OCI-LY3 (cell line): ENCODE results near the gene S100P.

Experiments
- H2AFZ ChIP-seq: fragments of 200-600, 300-600 bp; shearing (Covaris generic); 2 replicates; pipeline ENCODE4 v1.6.0; 2014; ENCODE audit warnings: antibody characterized with exemption, low read depth, low read length
- H3K27ac ChIP-seq: fragments of 200-600, 300-600 bp; sonication (generic); 2 replicates; pipeline ENCODE4 v1.5.1; 2014; ENCODE audit warnings: mild to moderate bottlenecking, low read length, moderate library complexity, mixed read lengths
- H3K27me3 ChIP-seq: fragments of 200-600, 300-600 bp; sonication (generic); 2 replicates; pipeline ENCODE4 v1.6.1; 2014; ENCODE audit warnings: low read depth, low read length, mixed read lengths
- H3K36me3 ChIP-seq: fragments of 200-600, 300-600 bp; sonication (generic); replicated peaks from 2 replicates; pipeline ENCODE3; 2014; ENCODE audit warnings: low read depth, low read length, mixed read lengths
- H3K4me1 ChIP-seq: fragments of 300-600, 200-600 bp; sonication (generic); 2 replicates; pipeline ENCODE4 v1.6.1; 2014; ENCODE audit warnings: low read length, mixed read lengths
- H3K4me2 ChIP-seq: fragments of 200-600, 300-600 bp; sonication (generic); 2 replicates; pipeline ENCODE4 v1.6.1; 2014; ENCODE audit warnings: low read length, mixed read lengths
- H3K4me3 ChIP-seq: fragments of 300-600, 200-600 bp; sonication (generic); 2 replicates; pipeline ENCODE4 v1.5.1; 2014; ENCODE audit warnings: antibody characterized with exemption, mild to moderate bottlenecking, low read length, moderate library complexity
- H3K79me2 ChIP-seq: fragments of 300-600, 200-600 bp; shearing (Covaris generic); 2 replicates; pipeline ENCODE4 v1.6.1; 2014; ENCODE audit warnings: mild to moderate bottlenecking, low read length, mixed read lengths
- H3K9ac ChIP-seq: fragments of 300-600, 200-600 bp; shearing (Covaris generic); 2 replicates; pipeline ENCODE4 v1.6.0; 2014; ENCODE audit warnings: mild to moderate bottlenecking, low read length, moderate library complexity
- H3K9me3 ChIP-seq: fragments of 200-600, 300-600 bp; shearing (Covaris generic); 2 replicates; pipeline ENCODE4 v1.6.1; 2014; ENCODE audit warnings: low read length, mixed read lengths; ENCODE audit not compliant: insufficient read depth
- H4K20me1 ChIP-seq: fragments of 200-600, 300-600 bp; sonication (generic); 2 replicates; pipeline ENCODE4 v1.6.1; 2016; ENCODE audit warnings: low read length, mixed read lengths; ENCODE audit not compliant: insufficient read depth
- EZH2phosphoT487 ChIP-seq: fragments of 200-600 bp; shearing (Covaris generic); IDR thresholded peaks from 2 replicates; pipeline ENCODE4 v1.6.1; 2018; ENCODE audit warnings: antibody characterized with exemption, mixed run types, low read depth
- TF ChIP-seq, protein P1 (sequence below): fragments of 200-600, 300-600 bp; sonication (generic); IDR thresholded peaks from 2 replicates; pipeline ENCODE4 v1.5.1; 2014; ENCODE audit warnings: antibody characterized with exemption, low read length, low read depth

The S100P gene

GRCh38 chr4:6660430-6660829 lies 33.2 kb upstream of the S100P start:
- no peaks in the 10 kb centered on the region for H3K36me3 ChIP-seq
- TF ChIP-seq EZH2phosphoT487: no peak
- TF ChIP-seq, protein P1, sequence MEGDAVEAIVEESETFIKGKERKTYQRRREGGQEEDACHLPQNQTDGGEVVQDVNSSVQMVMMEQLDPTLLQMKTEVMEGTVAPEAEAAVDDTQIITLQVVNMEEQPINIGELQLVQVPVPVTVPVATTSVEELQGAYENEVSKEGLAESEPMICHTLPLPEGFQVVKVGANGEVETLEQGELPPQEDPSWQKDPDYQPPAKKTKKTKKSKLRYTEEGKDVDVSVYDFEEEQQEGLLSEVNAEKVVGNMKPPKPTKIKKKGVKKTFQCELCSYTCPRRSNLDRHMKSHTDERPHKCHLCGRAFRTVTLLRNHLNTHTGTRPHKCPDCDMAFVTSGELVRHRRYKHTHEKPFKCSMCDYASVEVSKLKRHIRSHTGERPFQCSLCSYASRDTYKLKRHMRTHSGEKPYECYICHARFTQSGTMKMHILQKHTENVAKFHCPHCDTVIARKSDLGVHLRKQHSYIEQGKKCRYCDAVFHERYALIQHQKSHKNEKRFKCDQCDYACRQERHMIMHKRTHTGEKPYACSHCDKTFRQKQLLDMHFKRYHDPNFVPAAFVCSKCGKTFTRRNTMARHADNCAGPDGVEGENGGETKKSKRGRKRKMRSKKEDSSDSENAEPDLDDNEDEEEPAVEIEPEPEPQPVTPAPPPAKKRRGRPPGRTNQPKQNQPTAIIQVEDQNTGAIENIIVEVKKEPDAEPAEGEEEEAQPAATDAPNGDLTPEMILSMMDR: no peak
- H3K9ac ChIP-seq: no peak overlapping the region
- H4K20me1 ChIP-seq: no peaks in the 10 kb centered on the region
- no peak overlapping the region for H3K27ac ChIP-seq
- no peak overlapping the region for H2AFZ ChIP-seq
- no peaks in the 10 kb centered on the region for H3K79me2 ChIP-seq
- no peaks in the 10 kb centered on the region for H3K4me1 ChIP-seq
- H3K4me2 ChIP-seq: no peak overlapping the region
- H3K4me3 ChIP-seq: no peak overlapping the region
- H3K27me3 ChIP-seq: peaks cover 4% of the 10 kb centered on the region; the same call in 1 of the 2 replicates
- H3K9me3 ChIP-seq: no peaks in the 10 kb centered on the region

GRCh38 chr4:6662591-6662990 lies 31.1 kb upstream of the S100P start:
- H4K20me1 ChIP-seq: no peaks in the 10 kb centered on the region
- H3K4me3 ChIP-seq: no peak overlapping the region
- TF ChIP-seq, protein P1: no peak
- TF ChIP-seq EZH2phosphoT487: no peak
- H3K27ac ChIP-seq: no peak overlapping the region
- H3K4me1 ChIP-seq: no peaks in the 10 kb centered on the region
- H3K9me3 ChIP-seq: no peaks in the 10 kb centered on the region
- H3K79me2 ChIP-seq: no peaks in the 10 kb centered on the region
- no peak overlapping the region for H3K9ac ChIP-seq
- no peaks in the 10 kb centered on the region for H3K36me3 ChIP-seq
- no peak overlapping the region for H2AFZ ChIP-seq
- H3K27me3 ChIP-seq: peaks cover 4% of the 10 kb centered on the region; the same call in 1 of the 2 replicates
- no peak overlapping the region for H3K4me2 ChIP-seq

DNA sequence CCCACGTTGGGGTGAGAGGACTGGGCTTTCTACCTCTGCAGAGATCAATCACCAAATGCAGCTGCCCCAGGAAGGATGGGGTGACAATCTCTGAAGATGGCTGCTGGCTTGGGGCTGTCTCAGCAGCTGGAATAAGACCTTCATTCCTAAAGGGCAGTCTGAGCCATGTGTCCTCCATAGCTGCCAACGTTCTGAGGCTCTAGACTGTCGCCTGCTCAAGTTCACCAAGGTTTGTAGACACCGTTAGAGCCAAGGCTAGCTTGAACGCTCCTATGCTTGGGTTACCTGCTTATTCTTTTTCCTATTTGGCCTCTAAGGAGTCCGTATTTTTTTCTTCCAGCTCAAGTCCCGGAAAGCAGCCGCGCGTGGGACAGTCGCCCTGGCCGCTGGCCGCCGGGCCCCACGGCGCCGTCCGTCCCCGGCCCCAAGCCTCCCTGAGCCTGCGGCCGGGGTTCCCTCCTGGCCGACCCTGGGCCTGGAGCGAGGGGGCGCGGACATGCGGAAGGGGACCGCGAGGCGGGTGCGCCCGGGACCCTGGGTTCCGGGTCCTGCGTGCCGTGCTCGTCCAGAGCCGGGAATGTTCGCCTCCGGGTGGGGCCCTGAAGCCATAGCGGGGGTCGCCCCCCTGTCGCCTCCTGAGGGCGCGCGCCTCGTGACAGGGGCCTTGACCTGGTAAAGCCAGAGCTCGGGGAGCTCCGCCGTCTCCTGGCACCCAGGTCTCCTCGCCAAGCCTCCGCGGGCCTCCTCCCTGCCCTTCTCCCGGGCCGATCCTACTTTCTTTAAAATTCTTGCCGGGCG lies 29.9 kb upstream of the S100P start:
- Histone ChIP-seq H3K4me3 (no peak overlapping the region), H3K9ac (no peak overlapping the region), H3K4me2 (no peak overlapping the region), H3K79me2 (no peaks in the 10 kb centered on the region), H3K27ac (no peak overlapping the region), H3K4me1 (no peaks in the 10 kb centered on the region), H3K36me3 (no peaks in the 10 kb centered on the region), H2AFZ (no peak overlapping the region), H3K9me3 (no peaks in the 10 kb centered on the region), H3K27me3 (peaks cover 4% of the 10 kb centered on the region; the same call in 1 of the 2 replicates), H4K20me1 (no peaks in the 10 kb centered on the region)
- TF ChIP-seq, protein P1: no peak
- no peak for TF ChIP-seq EZH2phosphoT487

DNA sequence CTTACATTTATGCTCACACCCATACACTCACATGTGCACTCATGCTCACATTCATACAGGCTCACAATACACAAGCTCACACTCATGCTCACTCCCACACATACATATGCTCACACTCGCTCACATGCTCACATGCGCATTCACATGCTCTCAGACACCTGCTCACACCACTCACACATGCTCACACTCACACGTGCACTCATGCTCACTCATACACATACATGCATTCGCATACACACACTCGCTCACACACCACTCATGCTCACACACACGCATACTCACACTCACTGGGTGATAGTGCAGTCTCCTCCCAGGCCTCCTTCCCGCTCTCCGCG lies 28.4 kb upstream of the S100P start:
- Histone ChIP-seq H4K20me1 (no peaks in the 10 kb centered on the region), H3K27me3 (peaks cover 4% of the 10 kb centered on the region; the same call in 1 of the 2 replicates), H3K9ac (no peak overlapping the region), H3K79me2 (no peaks in the 10 kb centered on the region), H3K4me3 (no peak overlapping the region), H3K36me3 (no peaks in the 10 kb centered on the region), H3K4me1 (no peaks in the 10 kb centered on the region), H3K27ac (no peak overlapping the region), H3K4me2 (no peak overlapping the region), H3K9me3 (no peaks in the 10 kb centered on the region), H2AFZ (no peak overlapping the region)
- TF ChIP-seq, protein P1: no peak
- no peak for TF ChIP-seq EZH2phosphoT487
